HG03354 (cell line): Measurements from ENCODE around the gene PROM2.

Experiments
- ATAC-seq: cut with Tn5 transposase; IDR thresholded peaks from one replicate; pipeline ENCODE4 v1.9.1; 2021; ENCODE audit warnings: mild to moderate bottlenecking; ENCODE audit not compliant: unreplicated experiment, poor library complexity, severe bottlenecking

The PROM2 gene

DNA sequence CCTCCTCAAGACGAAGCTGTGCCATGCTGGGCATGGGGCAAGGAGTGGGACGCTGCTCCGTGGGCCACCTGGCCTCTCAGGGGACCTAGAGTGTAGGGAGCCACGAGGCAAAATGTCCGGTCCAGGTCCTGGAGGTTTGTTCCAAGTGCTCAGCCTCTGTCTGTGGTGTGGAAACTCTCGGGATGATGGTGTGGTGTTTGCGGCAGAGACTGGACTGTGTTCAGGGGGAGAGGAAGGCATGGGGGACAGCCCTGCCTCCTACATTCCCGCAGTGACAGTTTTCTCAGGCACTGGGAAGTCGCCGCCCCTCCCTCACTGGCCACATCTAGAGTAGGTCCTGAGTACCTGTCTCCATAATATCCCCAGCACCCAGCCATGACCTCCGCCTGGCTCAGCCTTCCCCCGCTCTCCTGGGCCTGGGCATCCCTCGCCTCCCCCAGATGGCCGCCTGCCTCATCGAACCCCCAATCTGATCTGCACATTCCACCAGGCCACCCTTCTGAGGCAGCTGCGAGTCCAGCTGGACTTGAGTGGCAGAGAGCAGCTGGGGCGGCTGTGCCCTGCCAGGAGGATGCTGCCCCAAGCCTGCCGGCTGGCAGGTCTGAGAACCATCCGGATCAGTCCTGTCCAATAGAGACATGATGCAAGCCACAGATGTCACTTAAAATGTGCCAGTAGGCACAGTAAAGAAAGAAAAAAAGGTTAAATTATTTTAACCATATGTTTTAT, 29.1 kb downstream of the PROM2 start:
- ATAC-seq, result no peak

DNA sequence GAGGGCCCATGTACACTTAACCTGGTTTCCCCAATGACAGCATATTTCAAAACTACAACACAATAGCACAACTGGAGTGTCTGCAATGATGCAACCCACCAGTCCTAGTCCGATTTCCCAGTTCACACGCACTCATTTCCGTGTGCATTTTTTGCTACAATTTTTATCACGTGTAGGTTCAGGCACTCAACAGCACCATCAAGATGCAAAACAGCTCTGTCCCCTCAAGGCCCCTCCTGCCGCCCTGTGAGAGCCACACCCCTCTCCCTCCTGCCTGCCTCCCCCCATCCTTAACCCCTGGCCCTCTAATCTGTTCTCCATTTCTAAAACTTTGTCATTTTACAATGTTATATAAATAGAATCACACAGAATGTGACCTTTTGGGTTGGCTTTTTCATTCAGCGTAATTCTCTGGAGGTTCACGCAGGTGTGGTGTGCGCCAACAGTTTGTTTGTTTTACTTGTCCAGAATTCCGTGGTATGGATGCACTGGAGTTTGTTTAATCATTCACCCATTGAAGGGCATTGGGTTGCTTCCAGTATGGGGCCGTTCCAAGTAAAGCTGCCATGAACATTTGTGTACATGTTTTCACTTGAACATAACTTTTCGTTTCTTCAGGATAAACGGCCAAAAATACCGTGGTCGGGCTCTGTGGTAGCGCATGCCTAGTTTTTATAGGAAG, 31.3 kb downstream of the PROM2 start:
- no peak for ATAC-seq

DNA sequence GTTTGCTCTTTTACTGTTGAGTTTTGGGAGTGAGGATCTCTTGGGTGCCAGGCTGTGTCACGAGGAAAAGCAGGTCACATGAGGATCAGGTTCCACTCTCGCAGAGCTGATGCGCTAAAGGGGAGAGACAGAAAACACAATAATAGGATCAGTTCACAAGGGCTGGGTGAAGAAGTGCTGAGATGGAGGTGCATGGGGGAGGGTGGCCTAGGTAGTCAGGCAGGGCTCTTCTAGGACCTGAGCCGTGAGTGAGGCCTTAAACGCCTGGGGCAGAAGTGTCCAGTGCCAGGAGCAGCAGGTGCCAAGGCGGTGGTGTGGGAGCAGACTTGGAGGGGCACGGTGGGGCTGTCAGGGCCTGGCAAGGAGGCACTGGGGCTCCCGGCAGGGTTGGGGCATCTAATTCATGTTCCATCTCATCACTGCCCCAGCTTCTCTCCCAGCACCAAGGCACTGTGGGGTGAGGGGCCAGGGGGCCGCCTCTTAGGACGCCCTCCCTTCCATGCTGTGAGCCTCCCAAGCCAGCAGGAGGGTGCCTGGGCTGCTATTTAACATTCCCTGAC, 32.2 kb downstream of the PROM2 start:
- ATAC-seq, result no peak

DNA sequence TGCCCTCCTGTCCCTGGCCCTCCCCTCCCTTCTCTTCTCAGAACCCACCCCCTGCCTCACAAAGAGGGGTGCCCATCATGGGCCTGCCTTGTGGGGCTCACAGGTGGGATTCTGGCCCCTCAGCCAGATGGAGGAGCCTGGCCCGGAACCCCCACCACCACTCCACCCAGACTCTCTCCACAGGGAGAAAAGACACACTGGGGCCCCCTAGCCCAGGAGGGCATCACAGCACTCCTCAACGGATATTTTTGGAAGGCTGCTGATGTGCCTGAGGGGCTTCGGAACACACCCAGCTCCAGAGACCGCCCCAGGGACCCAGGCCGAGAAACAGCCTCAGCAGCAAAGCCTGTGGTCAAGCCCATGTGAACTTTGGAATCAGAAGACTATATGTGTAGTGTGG, 32.8 kb downstream of the PROM2 start:
- ATAC-seq, result no peak

DNA sequence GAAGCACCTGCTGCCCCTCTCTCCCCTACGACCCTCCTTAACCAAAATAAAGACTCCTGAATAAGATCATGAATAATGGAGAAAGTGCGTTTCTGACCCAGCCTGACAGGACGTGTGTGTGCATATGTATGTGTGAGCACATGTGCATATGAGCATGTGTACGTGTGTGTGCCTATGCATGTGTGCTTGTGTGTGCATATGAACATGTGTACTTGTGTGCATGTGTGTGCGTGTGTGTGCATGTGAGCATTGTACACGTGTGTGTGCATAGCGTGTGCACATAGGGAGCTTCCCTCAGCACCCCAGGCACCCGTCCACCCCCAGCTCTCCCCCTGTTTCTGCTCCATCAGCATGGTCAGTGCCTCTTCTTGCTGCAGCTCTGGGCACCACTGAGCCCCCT, 33.6 kb downstream of the PROM2 start:
- no peak for ATAC-seq

DNA sequence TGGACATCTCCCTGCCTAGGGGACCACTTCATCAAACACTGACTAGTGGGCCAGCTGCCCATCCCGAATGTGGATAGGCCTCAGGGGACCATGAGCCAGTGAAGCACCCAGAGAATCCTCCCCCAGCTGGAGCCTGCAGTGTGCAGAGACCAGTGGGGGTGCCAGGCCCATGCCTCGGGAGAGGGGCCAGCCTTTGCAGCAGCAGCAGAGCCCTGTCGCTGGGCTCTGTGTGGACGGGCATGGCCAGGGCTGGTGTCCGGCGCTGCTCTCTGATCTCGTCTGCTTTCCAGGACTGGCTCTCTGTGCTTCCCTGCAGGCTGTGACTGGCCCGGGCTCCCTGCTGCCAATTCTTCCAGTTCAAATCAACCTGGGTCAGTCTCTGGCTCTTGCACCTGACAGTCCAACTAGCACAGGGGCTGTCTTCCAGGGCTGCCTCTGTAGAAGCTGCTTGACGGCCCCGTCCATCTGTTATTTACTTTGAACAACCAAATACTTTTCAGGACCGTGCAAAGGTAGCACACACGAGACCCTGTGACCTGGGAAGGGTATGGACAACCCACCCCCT, 34.3 kb downstream of the PROM2 start:
- ATAC-seq, result no peak

DNA sequence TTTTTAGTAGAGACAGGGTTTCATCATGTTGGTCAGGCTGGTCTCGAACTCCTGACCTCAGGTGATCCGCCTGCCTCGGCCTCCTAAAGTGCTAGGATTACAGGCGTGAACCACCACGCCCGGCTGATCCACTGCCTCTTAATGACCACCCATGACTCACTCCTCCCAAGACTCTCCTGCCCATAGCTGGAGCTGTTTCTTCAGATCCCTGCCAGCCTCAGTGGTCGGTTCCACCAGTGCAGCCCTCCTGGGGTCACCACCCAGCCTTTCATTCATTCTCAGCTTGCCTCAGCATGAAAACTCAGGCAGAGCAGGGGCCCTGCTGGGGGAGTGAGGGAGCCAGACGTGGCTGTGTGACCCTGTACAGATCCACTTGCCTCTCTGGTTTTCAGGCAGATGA, 35.4 kb downstream of the PROM2 start:
- no peak for ATAC-seq

DNA sequence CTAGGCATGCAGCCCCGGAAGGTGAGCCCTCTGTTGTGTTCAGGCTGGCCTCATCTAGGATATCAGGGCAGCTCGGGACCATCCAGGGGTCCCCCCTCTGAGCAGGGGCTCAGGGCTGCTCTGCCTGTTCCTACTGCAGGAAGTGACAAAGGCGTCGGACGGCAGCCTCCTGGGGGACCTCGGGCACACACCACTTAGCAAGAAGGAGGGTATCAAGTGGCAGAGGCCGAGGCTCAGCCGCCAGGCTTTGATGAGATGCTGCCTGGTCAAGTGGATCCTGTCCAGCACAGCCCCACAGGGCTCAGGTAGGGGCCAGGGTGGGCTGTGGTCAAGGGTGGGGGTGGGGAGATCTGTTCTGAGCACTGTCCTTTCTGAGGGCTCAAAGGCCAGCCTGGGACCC, 36.0 kb downstream of the PROM2 start:
- no peak for ATAC-seq

DNA sequence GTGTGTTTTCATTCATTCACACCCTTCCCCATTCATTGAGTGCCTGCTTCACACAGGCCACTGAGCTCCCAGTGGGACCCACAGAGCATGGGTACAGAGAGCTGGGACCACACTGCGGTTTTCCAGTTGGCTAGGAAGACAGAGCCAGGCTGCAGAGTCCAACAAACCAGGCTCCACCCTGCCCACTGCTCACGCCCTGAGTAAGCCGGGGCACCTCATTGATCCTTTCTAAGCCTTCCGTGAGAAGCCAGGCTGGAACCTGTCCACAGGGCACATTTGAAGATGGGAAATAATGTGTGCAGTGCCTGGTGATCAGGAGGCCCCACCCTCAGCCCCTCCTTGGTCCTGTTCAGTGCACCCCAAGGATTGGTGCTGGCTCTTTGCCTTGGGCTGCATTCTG, 36.4 kb downstream of the PROM2 start:
- ATAC-seq, result no peak

DNA sequence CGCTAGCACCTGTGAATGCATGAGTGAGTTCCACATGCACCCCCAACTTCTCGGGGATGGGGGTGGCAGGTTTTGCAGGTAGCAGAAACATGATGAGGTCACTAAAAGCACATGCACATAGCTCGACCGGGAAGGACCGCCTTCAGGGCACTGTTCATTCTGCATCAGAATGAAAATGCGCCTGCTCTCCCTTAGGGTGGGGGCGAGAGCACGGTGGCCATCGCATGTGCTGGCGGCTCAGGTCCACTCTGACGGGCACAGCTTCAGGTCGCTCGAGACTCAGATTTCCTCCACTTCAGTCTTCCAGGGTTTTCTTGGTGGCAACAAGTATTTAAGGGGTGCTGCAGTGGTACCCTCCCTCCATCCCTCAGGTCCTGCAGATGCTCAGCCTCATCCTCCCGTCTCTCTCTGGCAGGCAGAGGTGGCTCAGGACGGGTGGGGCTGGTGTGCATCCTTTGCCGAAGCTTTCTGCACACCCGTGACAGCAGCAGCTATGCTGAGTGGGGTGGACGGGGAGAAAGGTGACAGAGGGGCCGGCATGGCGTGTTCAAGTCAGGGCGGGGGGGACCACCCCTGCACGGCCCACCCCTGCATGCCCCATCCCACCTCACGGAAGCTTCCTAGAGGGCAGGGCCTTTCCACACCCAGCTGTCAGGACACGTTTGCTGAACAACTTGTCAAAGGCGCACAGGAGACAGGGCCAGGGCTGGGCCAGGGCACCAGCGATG, 37.7 kb downstream of the PROM2 start:
- no peak for ATAC-seq

DNA sequence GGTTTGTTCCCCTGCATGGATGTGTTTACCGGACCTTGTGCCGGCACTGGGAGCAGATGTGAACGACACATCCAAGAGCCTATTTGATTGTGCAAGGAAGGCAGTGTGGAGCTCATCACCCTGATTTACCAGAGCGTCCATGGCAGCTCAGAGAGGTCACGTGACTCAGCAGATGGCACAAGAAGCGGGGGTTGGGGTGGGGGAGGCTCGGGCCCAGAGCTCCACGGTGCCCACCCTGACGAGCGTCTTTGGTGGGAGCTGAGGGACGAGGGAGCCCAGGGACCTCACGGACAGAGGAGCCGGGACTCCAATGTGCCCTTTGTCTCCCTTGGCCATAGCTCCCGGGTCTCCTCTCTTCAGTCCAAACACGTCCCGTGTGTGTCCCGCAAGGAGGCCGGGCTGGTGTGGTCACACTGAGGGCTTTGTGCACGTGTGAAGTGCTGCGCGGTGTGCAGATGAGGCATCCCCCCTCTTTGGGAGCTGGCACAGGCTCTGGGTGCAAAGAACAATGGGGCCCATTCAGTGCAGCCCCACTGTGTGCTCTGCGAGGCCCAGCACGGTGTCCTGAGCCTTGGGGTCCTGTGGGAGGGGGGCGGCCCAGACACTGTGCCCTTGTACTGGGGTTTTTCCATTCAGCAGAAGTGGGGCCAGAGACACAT, 38.4 kb downstream of the PROM2 start:
- no peak for ATAC-seq

DNA sequence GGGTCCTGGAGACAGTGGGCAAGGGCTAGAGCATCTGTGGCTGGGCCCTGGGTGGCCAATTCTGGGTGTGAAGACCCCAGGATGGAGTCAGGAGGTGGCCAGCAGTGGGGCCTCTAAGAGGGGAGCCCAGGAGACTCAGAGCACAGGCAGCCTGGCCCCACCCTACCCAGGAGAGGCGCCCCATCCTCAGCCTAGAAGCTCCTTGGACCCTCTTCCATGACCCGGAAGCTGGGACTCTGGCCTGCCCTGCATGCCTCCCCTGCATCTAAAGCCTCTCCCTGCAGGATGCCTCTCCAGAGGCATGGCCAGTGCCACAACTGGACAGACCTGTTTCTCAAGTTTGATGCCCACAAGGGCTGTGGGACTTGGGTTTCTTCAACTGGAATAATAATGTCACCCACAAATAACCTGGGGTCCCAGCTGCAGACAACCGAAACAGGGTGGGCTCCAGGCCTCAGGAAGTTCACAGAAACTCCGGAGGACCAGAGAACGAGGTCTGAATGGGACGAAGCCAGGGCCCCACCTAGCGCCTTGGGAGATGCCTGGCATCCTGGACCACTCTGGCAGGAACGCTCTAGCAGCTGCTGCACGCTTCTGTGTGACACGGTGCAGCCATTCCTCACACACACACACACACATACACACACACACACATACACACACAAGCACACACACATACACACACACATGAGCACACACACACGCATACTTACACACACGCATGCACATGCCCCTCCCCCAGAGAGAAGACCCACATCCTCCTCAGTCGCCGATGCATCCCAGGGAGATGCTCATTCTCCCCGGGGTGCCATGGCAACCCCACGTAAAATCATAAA, 39.3 kb downstream of the PROM2 start:
- ATAC-seq, result no peak

DNA sequence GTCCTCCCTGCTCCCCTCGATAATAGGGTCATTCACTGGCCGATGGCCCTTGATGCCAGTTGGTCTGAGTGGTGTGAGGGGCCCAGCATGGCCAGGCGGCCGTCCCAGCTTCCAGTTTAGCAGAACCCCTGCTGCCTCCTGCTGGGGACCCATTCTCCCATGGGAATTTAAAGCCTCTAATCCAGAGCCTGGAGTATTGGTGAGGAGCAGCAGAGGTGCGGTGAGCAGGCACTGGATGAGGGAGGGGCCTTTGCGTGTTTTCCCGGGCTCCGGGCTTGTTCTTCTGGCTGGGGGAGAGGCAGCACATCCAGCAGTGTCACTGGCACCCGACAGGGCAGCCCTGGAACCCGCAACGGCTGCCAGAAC, 40.3 kb downstream of the PROM2 start:
- no peak for ATAC-seq

DNA sequence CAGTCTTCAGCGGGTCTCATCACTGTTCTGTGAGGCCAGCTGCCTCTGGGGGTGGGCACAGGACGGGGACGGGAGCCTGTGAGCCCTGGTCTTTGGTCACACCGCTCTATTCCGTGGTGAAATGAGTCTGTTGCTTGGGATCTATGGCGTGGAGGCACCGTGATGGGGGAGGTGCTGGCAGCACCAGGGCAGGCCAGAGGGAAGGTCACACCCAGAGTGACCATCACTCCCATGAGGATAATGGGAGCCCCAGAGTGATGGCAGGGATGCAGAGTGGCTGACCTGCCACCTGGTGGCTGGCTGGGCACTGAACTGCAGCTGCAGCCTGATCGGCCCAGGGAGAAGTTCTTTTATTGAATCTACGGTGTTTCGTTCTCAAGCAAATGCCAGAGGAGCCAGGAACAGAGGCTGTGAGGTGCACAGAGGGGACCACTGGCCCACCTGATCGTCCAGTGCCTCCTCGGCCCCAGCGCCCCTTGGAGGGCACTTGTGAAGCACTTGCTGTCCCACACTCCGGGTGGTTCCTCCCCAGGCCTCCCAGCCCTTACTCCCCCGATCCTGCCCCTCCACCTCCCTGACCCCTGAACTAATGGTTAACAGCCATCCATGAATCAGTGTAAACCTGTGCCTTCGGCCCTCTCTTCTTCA, 40.8 kb downstream of the PROM2 start:
- ATAC-seq, result no peak

DNA sequence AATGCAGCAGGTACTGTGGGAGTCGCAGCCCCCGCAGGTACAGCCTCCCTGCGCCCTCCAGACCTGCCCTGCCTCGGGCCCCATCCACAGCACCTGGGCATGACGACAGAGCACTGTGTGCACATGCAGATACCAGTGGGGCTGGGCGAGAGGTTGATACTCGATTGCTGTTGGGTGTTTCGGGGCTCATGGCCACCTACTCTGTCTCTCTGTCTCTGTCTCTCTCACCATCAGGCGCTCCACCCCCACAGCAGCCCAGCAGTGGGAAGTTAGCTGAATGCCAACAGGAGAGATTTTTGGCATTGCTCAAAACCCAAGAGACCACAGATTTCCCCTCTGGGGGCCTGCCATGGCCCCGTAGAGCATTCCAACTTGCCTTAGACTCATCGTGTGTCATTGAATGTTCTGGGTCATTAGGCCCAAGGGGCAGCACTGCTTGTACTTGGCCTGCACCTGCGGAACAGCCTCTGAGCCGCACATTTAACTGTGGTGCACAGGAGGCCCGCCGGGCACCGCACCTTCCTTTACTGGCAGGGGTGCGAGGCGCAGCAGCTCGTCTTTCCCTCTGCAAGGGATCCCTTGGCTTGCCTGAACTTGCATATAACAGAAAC, 41.7 kb downstream of the PROM2 start:
- no peak for ATAC-seq

DNA sequence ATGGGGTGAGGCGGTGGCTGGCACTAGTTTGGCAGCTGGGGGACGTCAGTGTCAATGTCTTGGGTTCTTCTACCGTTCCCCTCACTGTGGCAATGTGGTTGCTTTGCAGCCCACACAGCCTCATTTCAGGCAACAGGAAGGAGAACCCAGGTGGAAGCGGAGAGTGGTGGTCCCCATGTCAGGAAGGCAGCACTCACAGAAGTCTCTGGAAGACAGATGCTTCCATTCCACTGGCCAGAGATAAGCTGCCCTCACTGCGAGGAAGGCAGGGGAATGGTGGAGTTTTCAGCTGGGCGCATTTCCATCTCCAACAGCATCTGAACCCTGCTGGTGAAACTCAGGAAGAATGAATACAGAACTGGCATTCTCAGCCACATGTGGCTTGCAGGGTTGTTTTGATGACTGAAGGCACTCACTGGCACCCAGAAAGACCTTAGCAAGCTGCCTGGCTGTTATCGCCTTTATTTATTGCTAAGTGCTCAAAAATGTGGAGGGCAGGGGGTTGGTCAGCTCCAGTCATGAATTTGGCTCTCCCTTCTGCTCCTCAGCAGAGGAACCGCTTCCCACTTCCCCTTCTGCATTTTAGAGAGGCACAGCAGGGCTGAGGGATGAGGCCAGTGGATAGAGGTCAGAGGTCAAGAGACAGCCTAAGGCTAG, 42.3 kb downstream of the PROM2 start:
- ATAC-seq, result no peak

DNA sequence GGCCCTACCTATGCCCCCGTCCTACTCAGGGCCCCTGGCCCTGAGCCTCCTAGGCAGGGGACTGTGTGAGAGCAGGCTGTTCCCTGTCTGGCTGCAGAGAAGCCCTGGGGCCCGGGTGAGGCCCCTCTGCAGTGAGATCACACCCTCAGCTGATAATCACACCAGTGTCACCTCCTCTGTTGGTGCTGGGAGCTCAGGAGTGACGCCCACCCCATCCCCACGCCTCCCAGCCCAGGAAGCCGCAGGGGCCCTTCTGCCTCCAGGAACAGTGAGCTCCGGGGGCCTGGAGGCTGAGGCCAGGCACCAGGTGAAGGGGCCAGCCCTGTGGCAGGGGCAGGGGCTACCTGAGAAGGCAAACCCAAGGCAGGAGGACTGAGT, 42.9 kb downstream of the PROM2 start:
- ATAC-seq, result no peak
